DMS114 treated with DMSO at 0.1 percent for 48 hours (cell line): ENCODE results near the gene CCDC28A.

Experiments
- DNase-seq: peaks from one replicate; lab custom pipeline; 2025; ENCODE audit not compliant: unreplicated experiment; lab: John Stamatoyannopoulos, UW

Gene CCDC28A

DNA sequence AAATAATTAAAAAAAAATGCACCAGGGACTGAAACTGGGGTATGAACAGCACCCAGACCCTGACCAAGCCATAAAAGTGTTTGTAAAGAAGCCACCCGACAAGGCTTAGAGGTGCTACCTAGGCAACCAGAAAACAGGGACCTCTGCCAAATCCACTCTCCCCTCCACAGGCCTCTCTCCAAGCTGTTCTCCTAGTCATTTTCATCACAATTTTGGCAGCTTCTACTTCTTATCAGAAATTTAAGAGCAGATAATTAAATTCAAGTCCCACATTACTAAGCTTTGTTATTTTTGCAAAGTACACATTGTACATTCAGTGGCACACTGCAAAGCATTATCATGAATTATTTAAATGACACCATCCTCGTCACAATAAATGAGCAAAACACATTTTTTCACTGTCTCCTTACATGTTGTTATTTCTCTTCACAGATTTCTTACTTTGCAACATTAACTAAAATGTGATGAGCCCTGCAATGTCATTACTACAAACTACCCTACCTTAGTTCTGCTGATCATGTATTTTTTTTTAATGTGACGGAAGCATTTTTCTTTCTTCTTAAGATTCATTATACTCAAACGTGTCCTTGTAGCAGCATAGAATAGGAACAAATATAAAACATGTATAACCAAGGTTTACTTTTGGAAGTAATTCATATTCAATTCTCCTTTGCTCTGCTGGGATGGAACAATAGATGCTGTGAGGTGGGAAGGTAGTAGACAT is 60.4 kb downstream of the CCDC28A start:
- DNase-seq: no peak

- no peak for DNase-seq
Measured at GRCh38 chr6:138837246-138837645, 63.7 kb downstream of the CCDC28A start.
